Activated naive CD8-positive, alpha-beta T cell treated with anti-CD3 and anti-CD28 coated beads, Interleukin-2, amount 50 U/mL, for 24 hours (primary cell): ENCODE results near the gene TMTC2.

ENCODE experiments used
- ATAC-seq: fragments of 150-1000 bp; cut with Tn5 transposase; one replicate; pipeline ENCODE4 v1.10.0; 2021
- DNase-seq: peaks from one replicate; pipeline ENCODE4 v3.0.0; 2021
- H3K27ac Mint-ChIP-seq: one replicate; pipeline ENCODE4 v1.8.0; 2021; ENCODE audit warnings: mild to moderate bottlenecking, mixed read lengths
- H3K27me3 Mint-ChIP-seq: one replicate; pipeline ENCODE4 v1.8.0; 2021; ENCODE audit warnings: mixed read lengths
- H3K36me3 Mint-ChIP-seq: one replicate; pipeline ENCODE4 v1.8.0; 2021; ENCODE audit warnings: low read depth, mixed read lengths
- H3K4me1 Mint-ChIP-seq: one replicate; pipeline ENCODE4 v1.8.0; 2021; ENCODE audit warnings: mixed read lengths
- H3K4me3 Mint-ChIP-seq: one replicate; pipeline ENCODE4 v1.8.0; 2021; ENCODE audit warnings: mild to moderate bottlenecking, moderate library complexity, mixed read lengths
- H3K9me3 Mint-ChIP-seq: one replicate; pipeline ENCODE4 v1.8.0; 2021; ENCODE audit warnings: mixed read lengths

TMTC2 gene

GRCh38 chr12:83040991-83041390 lies 354.3 kb downstream of the TMTC2 start:
- H3K36me3 Mint-ChIP-seq: no peaks in the 10 kb centered on the region

GRCh38 chr12:83042441-83043200 lies 355.9 kb downstream of the TMTC2 start:
- no peak for ATAC-seq
- Mint-ChIP-seq H3K27me3 (no peaks in the 10 kb centered on the region), H3K4me1 (no peaks in the 10 kb centered on the region), H3K9me3 (no peaks in the 10 kb centered on the region), H3K4me3 (no peak overlapping the region), H3K36me3 (no peaks in the 10 kb centered on the region), H3K27ac (no peak overlapping the region)
- no peak for DNase-seq

More at GRCh38 chr12:83040991-83041390, 354.3 kb downstream of the TMTC2 start:
- Mint-ChIP-seq H3K27ac (no peak overlapping the region), H3K9me3 (no peaks in the 10 kb centered on the region), H3K27me3 (no peaks in the 10 kb centered on the region), H3K4me1 (no peaks in the 10 kb centered on the region), H3K4me3 (no peak overlapping the region)
- ATAC-seq (no peak), DNase-seq (no peak)

- H3K27ac Mint-ChIP-seq: no peak overlapping the region
- H3K27me3 Mint-ChIP-seq: no peaks in the 10 kb centered on the region
- no peaks in the 10 kb centered on the region for H3K9me3 Mint-ChIP-seq
- no peaks in the 10 kb centered on the region for H3K4me1 Mint-ChIP-seq
- no peak overlapping the region for H3K4me3 Mint-ChIP-seq
- H3K36me3 Mint-ChIP-seq: no peaks in the 10 kb centered on the region
- DNase-seq: no peak
- no peak for ATAC-seq
Observed at GRCh38 chr12:83044736-83045135, 358.0 kb downstream of the TMTC2 start.

- Mint-ChIP-seq H3K27ac (no peak overlapping the region), H3K27me3 (no peaks in the 10 kb centered on the region), H3K4me3 (no peak overlapping the region), H3K4me1 (no peaks in the 10 kb centered on the region), H3K9me3 (no peaks in the 10 kb centered on the region), H3K36me3 (no peaks in the 10 kb centered on the region)
- ATAC-seq: no peak
- DNase-seq: no peak
Observed at GRCh38 chr12:83046019-83046418, 359.3 kb downstream of the TMTC2 start.

- Mint-ChIP-seq H3K27me3 (no peaks in the 10 kb centered on the region), H3K36me3 (no peaks in the 10 kb centered on the region), H3K9me3 (no peaks in the 10 kb centered on the region), H3K4me1 (no peaks in the 10 kb centered on the region), H3K4me3 (no peak overlapping the region), H3K27ac (no peak overlapping the region)
- no peak for DNase-seq
- no peak for ATAC-seq
Observed at GRCh38 chr12:83049306-83049705, 362.6 kb downstream of the TMTC2 start.

- Mint-ChIP-seq H3K4me3 (no peak overlapping the region), H3K27me3 (no peaks in the 10 kb centered on the region)
- no peak for DNase-seq
Observed at GRCh38 chr12:83052890-83053541, 366.3 kb downstream of the TMTC2 start.

GRCh38 chr12:83057436-83057835 lies 370.7 kb downstream of the TMTC2 start:
- Mint-ChIP-seq H3K4me1 (no peaks in the 10 kb centered on the region), H3K27me3 (no peaks in the 10 kb centered on the region), H3K36me3 (no peaks in the 10 kb centered on the region), H3K27ac (no peak overlapping the region), H3K9me3 (no peaks in the 10 kb centered on the region), H3K4me3 (no peak overlapping the region)
- DNase-seq (no peak), ATAC-seq (no peak)

More at GRCh38 chr12:83052890-83053541, 366.3 kb downstream of the TMTC2 start:
- no peak for ATAC-seq
- no peaks in the 10 kb centered on the region for H3K4me1 Mint-ChIP-seq
- H3K9me3 Mint-ChIP-seq: no peaks in the 10 kb centered on the region
- H3K36me3 Mint-ChIP-seq: no peaks in the 10 kb centered on the region
- H3K27ac Mint-ChIP-seq: no peak overlapping the region

GRCh38 chr12:83059107-83059506 lies 372.4 kb downstream of the TMTC2 start:
- DNase-seq (no peak), ATAC-seq (no peak)
- Mint-ChIP-seq H3K36me3 (no peaks in the 10 kb centered on the region), H3K27me3 (no peaks in the 10 kb centered on the region), H3K4me3 (no peak overlapping the region), H3K9me3 (no peaks in the 10 kb centered on the region), H3K27ac (no peak overlapping the region), H3K4me1 (no peaks in the 10 kb centered on the region)

GRCh38 chr12:83065562-83065961 lies 378.9 kb downstream of the TMTC2 start:
- no peaks in the 10 kb centered on the region for H3K9me3 Mint-ChIP-seq

GRCh38 chr12:83067981-83068380 lies 381.3 kb downstream of the TMTC2 start:
- Mint-ChIP-seq H3K27me3 (no peaks in the 10 kb centered on the region), H3K36me3 (no peaks in the 10 kb centered on the region), H3K4me1 (no peaks in the 10 kb centered on the region), H3K9me3 (peaks cover 15% of the 10 kb centered on the region), H3K27ac (no peak overlapping the region), H3K4me3 (no peak overlapping the region)
- ATAC-seq (no peak), DNase-seq (no peak)

More at GRCh38 chr12:83065562-83065961, 378.9 kb downstream of the TMTC2 start:
- H3K27ac Mint-ChIP-seq: no peak overlapping the region
- H3K4me1 Mint-ChIP-seq: no peaks in the 10 kb centered on the region
- DNase-seq: no peak
- no peaks in the 10 kb centered on the region for H3K27me3 Mint-ChIP-seq
- no peaks in the 10 kb centered on the region for H3K36me3 Mint-ChIP-seq
- no peak overlapping the region for H3K4me3 Mint-ChIP-seq
- ATAC-seq: no peak

- no peaks in the 10 kb centered on the region for H3K4me1 Mint-ChIP-seq
- H3K27ac Mint-ChIP-seq: no peak overlapping the region
- no peak overlapping the region for H3K4me3 Mint-ChIP-seq
- no peaks in the 10 kb centered on the region for H3K27me3 Mint-ChIP-seq
- no peak for ATAC-seq
- no peak for DNase-seq
- H3K36me3 Mint-ChIP-seq: no peaks in the 10 kb centered on the region
- peaks cover 18% of the 10 kb centered on the region for H3K9me3 Mint-ChIP-seq
Observed at GRCh38 chr12:83074358-83074894, 387.7 kb downstream of the TMTC2 start.

- Mint-ChIP-seq H3K36me3 (no peaks in the 10 kb centered on the region), H3K27ac (no peak overlapping the region), H3K9me3 (peaks cover 18% of the 10 kb centered on the region), H3K4me3 (no peak overlapping the region), H3K4me1 (no peaks in the 10 kb centered on the region), H3K27me3 (no peaks in the 10 kb centered on the region)
- DNase-seq (no peak), ATAC-seq (no peak)
Observed at GRCh38 chr12:83075471-83075870, 388.8 kb downstream of the TMTC2 start.

- H3K27ac Mint-ChIP-seq: no peak overlapping the region
- no peak overlapping the region for H3K4me3 Mint-ChIP-seq
- H3K9me3 Mint-ChIP-seq: peaks cover 10% of the 10 kb centered on the region
- DNase-seq: no peak
- H3K27me3 Mint-ChIP-seq: no peaks in the 10 kb centered on the region
- no peaks in the 10 kb centered on the region for H3K36me3 Mint-ChIP-seq
- ATAC-seq: no peak
- no peaks in the 10 kb centered on the region for H3K4me1 Mint-ChIP-seq
Observed at GRCh38 chr12:83077041-83077440, 390.3 kb downstream of the TMTC2 start.

- H3K4me3 Mint-ChIP-seq: no peak overlapping the region
- H3K36me3 Mint-ChIP-seq: no peaks in the 10 kb centered on the region
- ATAC-seq (no peak), DNase-seq (no peak)
- H3K27me3 Mint-ChIP-seq: no peaks in the 10 kb centered on the region
- no peaks in the 10 kb centered on the region for H3K4me1 Mint-ChIP-seq
- H3K9me3 Mint-ChIP-seq: no peaks in the 10 kb centered on the region
- no peak overlapping the region for H3K27ac Mint-ChIP-seq
Observed at GRCh38 chr12:83082690-83083276, 396.1 kb downstream of the TMTC2 start.

GRCh38 chr12:83083616-83084015 lies 396.9 kb downstream of the TMTC2 start:
- Mint-ChIP-seq H3K27me3 (no peaks in the 10 kb centered on the region), H3K9me3 (no peaks in the 10 kb centered on the region), H3K4me1 (no peaks in the 10 kb centered on the region), H3K4me3 (no peak overlapping the region), H3K36me3 (no peaks in the 10 kb centered on the region), H3K27ac (no peak overlapping the region)
- DNase-seq: no peak
- ATAC-seq: no peak
